Left renal pelvis (tissue), 4 donors: ENCODE data around the gene ASB4. TPM values are rescaled to one million over a fixed set of nuclear protein-coding genes. Genes with fewer than 3 reads are reported as not detected.
"Not testable (repeated sequence)": the region's sequence is repeated elsewhere in the genome, so short reads cannot be mapped to it uniquely, and the experiment has no call there.

Experiments used
- DNase-seq, 4 donors: peaks; one replicate each; pipeline ENCODE4 v3.0.0-alpha.2; 2013; ENCODE audit warnings: low read depth in 4 of 4, low spot score in 3 of 4
- polyA plus RNA-seq, 4 donors: library from polyadenylated mRNA; unstranded; fragments of 120-200 nt; gene quantifications; one replicate each; pipeline ENCODE4 v1.2.1, GENCODE V29; 2013; ENCODE audit not compliant: insufficient read length in 4 of 4

The ASB4 gene
- under 1 TPM in 3 of 4 donors, not detected in 1; 0.11 to 0.26 (median 0.23) TPM for polyA plus RNA-seq

GRCh38 chr7:95485391-95486123, at the start of gene ASB4:
ASB4 (plus strand) TSS chr7:95485943; CDS start chr7:95485972, 29 bp downstream.
- no peak for DNase-seq

- no peak for DNase-seq
Observed at GRCh38 chr7:95436407-95436806, 49.3 kb upstream of the ASB4 start.

- DNase-seq: no peak
Observed at GRCh38 chr7:95440394-95441038, 45.2 kb upstream of the ASB4 start.

- peak in 2 of 4 donors; percentile 62 to 69 for DNase-seq
Observed at GRCh38 chr7:95441042-95441823, 44.5 kb upstream of the ASB4 start.

GRCh38 chr7:95444796-95445195, 40.9 kb upstream of the ASB4 start:
- no peak for DNase-seq

GRCh38 chr7:95446618-95447017, 39.1 kb upstream of the ASB4 start:
- DNase-seq: no peak

- no peak for DNase-seq
Observed at GRCh38 chr7:95454438-95455045, 31.2 kb upstream of the ASB4 start.

GRCh38 chr7:95457947-95458346, 27.8 kb upstream of the ASB4 start:
- no peak for DNase-seq

- not testable (repeated sequence) for DNase-seq
Observed at GRCh38 chr7:95460653-95461052, 25.1 kb upstream of the ASB4 start.

GRCh38 chr7:95467912-95468607, 17.7 kb upstream of the ASB4 start:
- DNase-seq: no peak

- no peak for DNase-seq
Observed at GRCh38 chr7:95469187-95469586, 16.6 kb upstream of the ASB4 start.

- DNase-seq: no peak
Observed at GRCh38 chr7:95469848-95470247, 15.9 kb upstream of the ASB4 start.

- no peak for DNase-seq
Observed at GRCh38 chr7:95470452-95470851, 15.3 kb upstream of the ASB4 start.

GRCh38 chr7:95471071-95471470, 14.7 kb upstream of the ASB4 start:
- no peak for DNase-seq

GRCh38 chr7:95472581-95473161, 13.1 kb upstream of the ASB4 start:
- no peak for DNase-seq

GRCh38 chr7:95473276-95473985, 12.3 kb upstream of the ASB4 start:
- DNase-seq: no peak

- DNase-seq: no peak
Observed at GRCh38 chr7:95476072-95476847, 9.5 kb upstream of the ASB4 start.

- peak in 1 of 4 donors; percentile 63 for DNase-seq
Observed at GRCh38 chr7:95476904-95477594, 8.7 kb upstream of the ASB4 start.
